Measurements from ENCODE around the gene OPRD1. TPM values are rescaled to one million over a fixed set of nuclear protein-coding genes. Genes with fewer than 3 reads are reported as not detected.
"Not testable (repeated sequence)": the region's sequence is repeated elsewhere in the genome, so short reads cannot be mapped to it uniquely, and the experiment has no call there.

Gene OPRD1
- total RNA-seq, 1 experiment from 2014 or later, result not detected

DNA sequence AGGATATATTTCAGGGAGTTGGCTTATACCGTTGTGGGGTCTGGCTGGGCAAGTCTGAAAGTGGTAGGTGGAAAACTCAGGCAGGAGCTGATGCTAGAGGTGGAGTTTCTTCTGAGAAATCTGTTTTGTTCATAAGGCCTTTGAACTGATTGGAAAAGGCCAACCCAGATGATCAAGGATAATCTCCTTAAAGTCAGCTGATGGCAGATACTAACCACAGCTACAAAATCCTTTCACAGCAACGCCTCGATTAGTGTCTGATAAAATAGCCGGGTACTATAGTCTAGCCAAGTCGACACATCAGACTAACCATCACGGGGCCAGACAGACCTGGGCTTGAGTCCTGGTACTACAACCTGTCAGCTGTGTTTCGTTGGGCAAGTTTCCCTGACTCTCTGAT is 21.4 kb downstream of the OPRD1 start:
- in situ Hi-C loops (cut with HindIII; ENCODE audit: low sequenced_read_pairs), result no loop called here

GRCh38 chr1:28835237-28835650 is 23.3 kb downstream of the OPRD1 start:
- in situ Hi-C loops (cut with HindIII; ENCODE audit: low sequenced_read_pairs), result no loop called here
- peak; percentile 76 for DNase-seq (ENCODE audit: low spot score)

More for the DNA sequence above, 21.4 kb downstream of the OPRD1 start:
- DNase-seq (ENCODE audit: low spot score), result no peak

DNA sequence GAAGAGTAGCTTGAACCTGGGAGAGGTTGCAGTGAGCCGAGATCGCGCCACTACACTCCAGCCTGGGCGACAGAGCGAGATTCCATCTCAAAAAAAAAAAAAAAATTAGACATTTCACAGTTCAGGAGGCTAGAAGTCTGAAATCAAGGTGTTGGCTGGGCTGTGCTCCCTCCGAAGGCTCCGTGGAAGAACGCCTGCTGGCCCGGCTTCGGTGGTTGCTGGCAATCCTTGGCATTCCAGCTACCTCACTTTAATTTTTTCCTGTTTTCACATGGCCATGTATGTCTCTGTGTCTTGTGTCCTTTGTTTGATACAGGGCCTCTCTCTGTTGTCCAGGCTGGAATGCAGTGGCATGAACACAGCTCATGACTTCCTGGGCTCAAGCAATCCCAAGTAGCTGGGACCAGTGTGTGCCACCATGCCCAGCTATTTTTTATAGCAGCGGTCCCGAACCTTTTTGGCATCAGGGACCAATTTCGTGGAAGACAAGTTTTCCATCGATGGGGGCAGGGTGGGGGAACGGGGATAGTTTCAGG is 24.5 kb downstream of the OPRD1 start:
- DNase-seq (ENCODE audit: low spot score), result no peak
- in situ Hi-C loops (cut with HindIII; ENCODE audit: low sequenced_read_pairs), result no loop called here

DNA sequence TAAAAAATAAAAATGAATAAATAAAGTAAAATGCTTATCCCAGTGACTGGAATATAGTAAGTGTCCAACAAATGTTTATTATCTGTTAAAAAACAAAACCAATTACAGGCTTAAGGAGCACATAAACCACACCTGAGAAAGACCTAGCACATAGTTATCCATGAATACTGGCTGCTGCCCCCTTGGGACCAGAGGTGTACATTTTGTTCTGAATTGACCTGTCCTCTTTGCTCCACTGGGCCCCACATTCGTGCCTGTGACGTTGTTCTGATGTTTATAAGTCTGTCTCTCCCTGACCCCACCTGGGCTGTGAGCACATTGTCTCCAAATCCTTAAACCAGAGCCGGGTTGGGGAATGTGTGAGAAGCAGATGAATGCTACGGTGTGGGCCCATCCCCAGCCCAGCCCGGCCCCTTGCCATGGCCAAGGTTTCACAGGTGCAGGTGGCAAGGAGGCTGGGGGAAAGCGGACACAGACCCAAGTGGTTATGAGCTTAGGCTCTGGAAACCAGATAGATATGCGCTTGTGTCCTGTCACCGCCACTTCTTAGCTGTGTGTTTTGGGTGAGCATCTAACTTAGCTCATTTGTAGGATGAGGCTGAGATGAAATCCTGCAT is 29.1 kb downstream of the OPRD1 start:
- in situ Hi-C loops (cut with HindIII; ENCODE audit: low sequenced_read_pairs), result no loop called here
- DNase-seq (ENCODE audit: low spot score), result no peak

- DNase-seq (ENCODE audit: low spot score), result no peak
- in situ Hi-C loops (cut with HindIII; ENCODE audit: low sequenced_read_pairs), result no loop called here
Observed at GRCh38 chr1:28845786-28846543, 34.0 kb downstream of the OPRD1 start.

- DNase-seq (ENCODE audit: low spot score); in situ Hi-C loops (cut with HindIII; ENCODE audit: low sequenced_read_pairs): not testable (repeated sequence)
Observed at GRCh38 chr1:28847207-28847606, 35.2 kb downstream of the OPRD1 start.

DNA sequence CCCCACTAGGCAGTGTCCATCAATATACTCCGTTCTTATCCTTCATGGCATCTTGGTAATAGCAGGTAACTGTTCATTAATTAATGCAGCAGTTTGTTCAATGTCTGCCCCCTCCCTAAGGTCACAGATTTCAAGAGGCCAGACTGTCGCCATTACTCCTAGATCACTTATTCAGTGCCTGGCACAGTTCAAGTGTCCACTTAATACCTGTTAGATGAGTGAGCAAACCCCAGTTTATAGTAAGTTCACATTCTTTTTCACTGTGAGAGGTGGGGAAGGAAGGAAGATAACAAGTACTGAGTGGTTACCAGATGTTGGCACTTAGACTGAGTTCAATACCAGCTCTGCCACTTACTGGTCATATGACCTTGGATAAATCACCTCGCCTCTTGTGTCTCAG is 36.4 kb downstream of the OPRD1 start:
- in situ Hi-C loops (cut with HindIII; ENCODE audit: low sequenced_read_pairs), result no loop called here
- no peak for DNase-seq (ENCODE audit: low spot score)

GRCh38 chr1:28853093-28853742 is 41.2 kb downstream of the OPRD1 start:
- DNase-seq (ENCODE audit: low spot score), result no peak
- in situ Hi-C loops (cut with HindIII; ENCODE audit: low sequenced_read_pairs), result no loop called here

GRCh38 chr1:28854406-28854805 is 42.4 kb downstream of the OPRD1 start:
- DNase-seq (ENCODE audit: low spot score); in situ Hi-C loops (cut with HindIII; ENCODE audit: low sequenced_read_pairs): not testable (repeated sequence)

DNA sequence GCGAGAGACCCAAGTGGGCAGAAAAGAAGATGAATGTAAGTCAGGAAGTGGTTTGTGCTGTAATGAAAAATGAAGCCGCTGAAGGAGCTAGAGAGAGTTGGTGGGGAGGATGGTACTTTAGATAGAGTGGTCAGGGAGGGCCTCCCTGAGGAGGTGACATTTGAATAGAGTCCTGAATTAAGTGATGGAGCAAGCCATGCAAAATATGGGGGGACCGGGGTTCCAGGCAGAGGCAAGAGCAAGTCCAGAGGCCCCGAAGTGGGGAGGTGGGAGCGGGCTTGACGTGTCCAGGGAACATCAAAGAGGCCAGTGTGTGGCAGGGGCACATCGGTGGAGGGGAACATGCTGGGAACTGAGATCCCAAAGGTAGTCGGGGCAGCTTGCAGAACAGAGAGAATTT is 43.1 kb downstream of the OPRD1 start:
- in situ Hi-C loops (cut with HindIII; ENCODE audit: low sequenced_read_pairs), result no loop called here
- no peak for DNase-seq (ENCODE audit: low spot score)

DNA sequence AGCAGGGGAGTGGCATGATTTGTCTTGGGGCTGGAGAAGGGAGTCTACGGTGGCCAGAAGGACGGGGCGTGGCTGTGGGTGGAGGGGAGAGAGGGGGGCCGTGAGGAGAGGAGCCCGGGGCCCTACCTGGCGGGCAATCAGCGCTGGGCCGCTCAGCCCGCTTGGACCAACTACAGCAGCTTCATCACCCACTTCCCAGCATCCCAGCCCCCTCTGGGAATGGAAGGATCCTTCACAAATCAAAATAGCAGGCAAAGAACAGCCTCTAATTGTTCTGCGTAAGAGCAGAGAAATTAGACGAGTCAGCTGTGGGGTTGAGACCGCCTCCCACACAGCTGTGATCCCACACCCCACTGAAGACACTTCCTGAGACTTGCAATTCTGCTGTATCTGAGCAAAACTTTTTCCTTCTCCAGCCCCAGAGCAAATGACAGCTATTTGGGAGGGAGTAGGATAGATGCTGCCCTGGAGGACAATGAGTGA is 43.5 kb downstream of the OPRD1 start:
- DNase-seq (ENCODE audit: low spot score), result no peak
- in situ Hi-C loops (cut with HindIII; ENCODE audit: low sequenced_read_pairs), result no loop called here

DNA sequence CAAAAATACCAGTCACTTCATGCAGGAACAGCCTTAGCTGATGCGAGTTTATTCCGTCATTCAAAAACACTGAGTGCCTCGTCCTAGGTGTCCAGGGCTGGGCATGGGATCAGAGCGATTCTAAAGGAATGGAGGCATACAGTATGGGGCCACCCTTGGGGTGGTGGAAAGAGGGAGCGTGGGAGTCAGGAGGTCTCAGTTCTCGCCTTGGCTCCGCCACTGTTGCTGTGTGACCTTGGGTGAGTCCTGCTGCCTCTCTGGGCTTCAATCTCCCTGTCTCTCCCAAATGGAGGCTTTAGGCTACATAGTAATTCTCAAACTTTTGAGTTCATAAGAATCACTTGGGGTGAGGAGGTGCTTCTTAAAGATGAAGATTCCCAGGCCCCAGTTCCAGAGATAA is 44.0 kb downstream of the OPRD1 start:
- no peak for DNase-seq (ENCODE audit: low spot score)
- in situ Hi-C loops (cut with HindIII; ENCODE audit: low sequenced_read_pairs), result no loop called here

- in situ Hi-C loops (cut with HindIII; ENCODE audit: low sequenced_read_pairs), result loop anchor here (5.0 kb wide), 1 partner anchor 63 kb away; no protein-coding TSS in a partner anchor
- DNase-seq (ENCODE audit: low spot score), result peak; percentile 86
Observed at GRCh38 chr1:28860332-28861073, 48.5 kb downstream of the OPRD1 start.

DNA sequence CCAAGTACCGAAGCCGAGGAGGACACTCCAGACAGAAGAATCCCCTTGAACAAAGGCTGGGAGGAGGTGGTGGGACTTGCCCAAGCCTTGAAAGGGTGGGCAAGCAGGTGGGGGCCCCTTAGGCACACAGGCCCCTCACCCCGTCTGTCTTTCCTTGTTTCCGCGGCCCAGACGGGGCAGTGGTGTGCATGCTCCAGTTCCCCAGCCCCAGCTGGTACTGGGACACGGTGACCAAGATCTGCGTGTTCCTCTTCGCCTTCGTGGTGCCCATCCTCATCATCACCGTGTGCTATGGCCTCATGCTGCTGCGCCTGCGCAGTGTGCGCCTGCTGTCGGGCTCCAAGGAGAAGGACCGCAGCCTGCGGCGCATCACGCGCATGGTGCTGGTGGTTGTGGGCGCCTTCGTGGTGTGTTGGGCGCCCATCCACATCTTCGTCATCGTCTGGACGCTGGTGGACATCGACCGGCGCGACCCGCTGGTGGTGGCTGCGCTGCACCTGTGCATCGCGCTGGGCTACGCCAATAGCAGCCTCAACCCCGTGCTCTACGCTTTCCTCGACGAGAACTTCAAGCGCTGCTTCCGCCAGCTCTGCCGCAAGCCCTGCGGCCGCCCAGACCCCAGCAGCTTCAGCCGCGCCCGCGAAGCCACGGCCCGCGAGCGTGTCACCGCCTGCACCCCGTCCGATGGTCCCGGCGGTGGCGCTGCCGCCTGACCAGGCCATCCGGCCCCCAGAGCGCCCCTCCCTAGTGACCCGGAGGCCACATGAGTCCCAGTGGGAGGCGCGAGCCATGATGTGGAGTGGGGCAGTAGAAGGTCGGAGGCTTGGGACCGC is 50.8 kb downstream of the OPRD1 start:
- in situ Hi-C loops (cut with HindIII; ENCODE audit: low sequenced_read_pairs), result loop anchor here (5.0 kb wide), 1 partner anchor 65 kb away; no protein-coding TSS in a partner anchor
- DNase-seq (ENCODE audit: low spot score), result no peak

DNA sequence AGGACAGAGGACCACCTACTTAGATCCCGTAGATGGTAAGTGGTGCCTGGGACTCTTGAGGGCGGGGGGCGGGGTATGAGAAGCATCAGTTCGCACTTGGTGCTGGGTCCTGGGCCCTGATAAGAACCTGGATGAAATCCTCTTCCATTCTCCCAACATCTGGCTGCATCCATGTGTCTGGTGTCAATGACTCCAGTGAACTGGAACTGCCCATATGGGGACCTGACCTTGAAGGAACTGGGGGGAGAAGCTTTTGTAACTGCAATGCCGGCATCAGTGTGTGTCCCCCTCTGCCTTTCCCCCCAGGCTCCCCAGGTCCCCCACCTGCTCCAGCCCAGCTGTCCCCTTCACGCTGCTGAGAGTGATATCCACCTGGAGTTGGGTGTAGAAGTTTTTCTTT is 52.7 kb downstream of the OPRD1 start:
- in situ Hi-C loops (cut with HindIII; ENCODE audit: low sequenced_read_pairs), result loop anchor here (5.0 kb wide), 1 partner anchor 67 kb away; no protein-coding TSS in a partner anchor
- DNase-seq (ENCODE audit: low spot score), result no peak

DNA sequence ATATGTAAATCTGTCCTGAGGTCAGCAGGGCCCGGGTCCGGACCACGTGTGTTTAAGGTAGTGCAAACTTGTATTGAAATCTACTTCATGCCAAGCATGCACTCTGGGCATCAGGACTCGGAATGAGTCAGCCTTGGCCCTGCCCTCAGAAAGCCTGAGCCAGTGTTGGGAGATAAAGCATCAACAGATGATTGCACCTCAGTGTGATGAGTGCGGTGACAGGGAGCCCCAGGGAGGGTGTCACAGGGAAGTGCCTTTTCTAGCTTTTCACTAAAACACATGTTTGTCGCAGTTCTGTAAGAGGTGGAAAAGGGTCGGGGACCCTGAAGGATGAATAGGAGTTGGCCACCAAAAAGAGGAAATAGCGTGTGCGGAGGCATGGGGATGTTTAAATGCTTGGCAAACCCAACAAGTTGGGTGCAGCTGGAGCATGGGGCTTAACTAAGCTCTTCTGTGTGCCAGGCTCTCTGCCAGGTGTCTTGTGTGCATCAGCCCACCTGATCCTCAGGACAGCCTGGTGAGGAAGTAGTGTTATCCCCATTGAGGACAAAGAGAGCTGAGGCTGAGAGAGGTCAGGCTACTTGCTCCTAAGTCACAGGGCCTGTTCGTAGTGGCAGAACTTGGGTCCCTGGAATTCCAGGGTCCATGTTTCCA is 54.2 kb downstream of the OPRD1 start:
- in situ Hi-C loops (cut with HindIII; ENCODE audit: low sequenced_read_pairs), result no loop called here
- DNase-seq (ENCODE audit: low spot score), result no peak

DNA sequence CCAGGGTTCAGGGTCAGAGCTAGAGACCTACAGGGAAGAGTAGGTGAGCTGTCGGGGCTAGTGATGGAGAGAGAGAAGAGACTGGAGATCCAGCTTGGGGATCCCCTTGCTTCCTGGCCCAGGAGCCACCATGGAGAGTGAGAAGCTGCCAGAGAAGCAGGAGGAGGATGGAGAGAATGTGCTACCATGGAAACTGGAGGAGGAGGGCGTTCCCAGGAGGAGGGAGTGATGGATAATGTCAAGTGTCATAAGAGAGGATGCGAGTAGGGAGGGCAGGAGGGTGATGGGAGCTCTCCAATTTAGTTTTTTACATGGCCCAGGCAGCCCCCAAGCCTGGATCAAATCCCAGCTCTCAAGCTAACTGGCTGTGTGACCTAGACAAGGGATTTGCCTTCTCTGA is 55.9 kb downstream of the OPRD1 start:
- in situ Hi-C loops (cut with HindIII; ENCODE audit: low sequenced_read_pairs), result no loop called here
- DNase-seq (ENCODE audit: low spot score), result no peak

GRCh38 chr1:28869952-28870351 is 58.0 kb downstream of the OPRD1 start:
- in situ Hi-C loops (cut with HindIII; ENCODE audit: low sequenced_read_pairs), result no loop called here

More at GRCh38 chr1:28869952-28870351, 58.0 kb downstream of the OPRD1 start:
- DNase-seq (ENCODE audit: low spot score), result no peak
